Mammary epithelial cell (primary cell): ENCODE data around the gene GOLGA3.

Experiments used
- EZH2 ChIP-seq: IDR thresholded peaks from 2 replicates; pipeline ENCODE4 v1.6.1; 2012; ENCODE audit warnings: low read length, inconsistent platforms, borderline replicate concordance
- TF ChIP-seq, protein P1 (sequence below), 2 donors: IDR thresholded peaks in 1 of 2; conservative IDR thresholded peaks in 1 of 2; 2 replicates each; pipeline ENCODE4 v1.5.1; 2011 to 2012; ENCODE audit warnings: inconsistent platforms in 2 of 2, low read length in 2 of 2, mild to moderate bottlenecking in 2 of 2, control low read depth in 1 of 2, low read depth in 1 of 2; ENCODE audit not compliant: insufficient read depth in 1 of 2; ENCODE audit errors: extremely low read depth in 1 of 2

DNA sequence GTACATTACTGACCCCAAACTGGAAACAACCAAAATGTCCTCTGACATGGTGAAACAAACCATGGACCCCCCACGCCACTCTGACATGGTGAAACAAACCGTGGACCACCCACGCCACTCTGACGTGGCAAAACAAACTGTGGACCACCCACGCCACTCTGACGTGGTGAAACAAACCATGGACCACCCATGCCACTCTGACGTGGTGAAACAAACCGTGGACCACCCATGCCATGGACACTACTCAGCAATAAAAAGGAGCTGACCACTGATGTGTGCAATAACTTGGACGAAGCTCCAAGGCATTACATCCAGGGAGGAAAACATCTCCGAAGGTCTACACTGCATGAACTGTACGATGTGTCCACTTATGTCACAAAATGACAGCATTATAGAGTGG lies 3.1 kb upstream of the GOLGA3 start:
- TF ChIP-seq, protein P1, sequence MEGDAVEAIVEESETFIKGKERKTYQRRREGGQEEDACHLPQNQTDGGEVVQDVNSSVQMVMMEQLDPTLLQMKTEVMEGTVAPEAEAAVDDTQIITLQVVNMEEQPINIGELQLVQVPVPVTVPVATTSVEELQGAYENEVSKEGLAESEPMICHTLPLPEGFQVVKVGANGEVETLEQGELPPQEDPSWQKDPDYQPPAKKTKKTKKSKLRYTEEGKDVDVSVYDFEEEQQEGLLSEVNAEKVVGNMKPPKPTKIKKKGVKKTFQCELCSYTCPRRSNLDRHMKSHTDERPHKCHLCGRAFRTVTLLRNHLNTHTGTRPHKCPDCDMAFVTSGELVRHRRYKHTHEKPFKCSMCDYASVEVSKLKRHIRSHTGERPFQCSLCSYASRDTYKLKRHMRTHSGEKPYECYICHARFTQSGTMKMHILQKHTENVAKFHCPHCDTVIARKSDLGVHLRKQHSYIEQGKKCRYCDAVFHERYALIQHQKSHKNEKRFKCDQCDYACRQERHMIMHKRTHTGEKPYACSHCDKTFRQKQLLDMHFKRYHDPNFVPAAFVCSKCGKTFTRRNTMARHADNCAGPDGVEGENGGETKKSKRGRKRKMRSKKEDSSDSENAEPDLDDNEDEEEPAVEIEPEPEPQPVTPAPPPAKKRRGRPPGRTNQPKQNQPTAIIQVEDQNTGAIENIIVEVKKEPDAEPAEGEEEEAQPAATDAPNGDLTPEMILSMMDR (conservative IDR thresholded peaks at IDR 0.05 in 1 of 2, IDR thresholded peaks at IDR 0.05 in 1 of 2; ENCODE audit: extremely low read depth in 1 of 2, insufficient read depth in 1 of 2, low read depth in 1 of 2, low read length in 2 of 2): no peak
- no peak for TF ChIP-seq EZH2
